Measurements from ENCODE around the gene NMU. TPM values are rescaled to one million over a fixed set of nuclear protein-coding genes. Genes with fewer than 3 reads are reported as not detected.
"Not testable (repeated sequence)": the region's sequence is repeated elsewhere in the genome, so short reads cannot be mapped to it uniquely, and the experiment has no call there.

The NMU gene
- total RNA-seq, 1 experiment from 2014 or later: not detected

- DNase-seq (ENCODE audit: low spot score): no peak
- in situ Hi-C loops (cut with HindIII; ENCODE audit: low sequenced_read_pairs): no loop called here
Measured at GRCh38 chr4:55578341-55579010, 57.6 kb downstream of the NMU start.

GRCh38 chr4:55575513-55575912 lies 60.6 kb downstream of the NMU start:
- no peak for DNase-seq (ENCODE audit: low spot score)
- in situ Hi-C loops (cut with HindIII; ENCODE audit: low sequenced_read_pairs): no loop called here

GRCh38 chr4:55574252-55574651 lies 61.8 kb downstream of the NMU start:
- in situ Hi-C loops (cut with HindIII; ENCODE audit: low sequenced_read_pairs): no loop called here
- no peak for DNase-seq (ENCODE audit: low spot score)

- in situ Hi-C loops (cut with HindIII; ENCODE audit: low sequenced_read_pairs): no loop called here
- DNase-seq (ENCODE audit: low spot score): no peak
Measured at GRCh38 chr4:55571806-55572205, 64.3 kb downstream of the NMU start.

- in situ Hi-C loops (cut with HindIII; ENCODE audit: low sequenced_read_pairs): no loop called here
- no peak for DNase-seq (ENCODE audit: low spot score)
Measured at GRCh38 chr4:55568905-55569504, 67.1 kb downstream of the NMU start.

- in situ Hi-C loops (cut with HindIII; ENCODE audit: low sequenced_read_pairs): no loop called here
- DNase-seq (ENCODE audit: low spot score): no peak
Measured at GRCh38 chr4:55561889-55562288, 74.2 kb downstream of the NMU start.

GRCh38 chr4:55560096-55560495 lies 76.0 kb downstream of the NMU start:
- no peak for DNase-seq (ENCODE audit: low spot score)
- in situ Hi-C loops (cut with HindIII; ENCODE audit: low sequenced_read_pairs): no loop called here

- peak; percentile 12 for DNase-seq (ENCODE audit: low spot score)
- in situ Hi-C loops (cut with HindIII; ENCODE audit: low sequenced_read_pairs): no loop called here
Measured at GRCh38 chr4:55554453-55555030, 81.6 kb downstream of the NMU start.

- DNase-seq (ENCODE audit: low spot score): peak; percentile 11
- in situ Hi-C loops (cut with HindIII; ENCODE audit: low sequenced_read_pairs): no loop called here
Measured at GRCh38 chr4:55553441-55554201, 82.5 kb downstream of the NMU start.

GRCh38 chr4:55551964-55552363 lies 84.1 kb downstream of the NMU start:
- in situ Hi-C loops (cut with HindIII; ENCODE audit: low sequenced_read_pairs): not testable (repeated sequence)

GRCh38 chr4:55549888-55550287 lies 86.2 kb downstream of the NMU start:
- DNase-seq (ENCODE audit: low spot score): no peak
- in situ Hi-C loops (cut with HindIII; ENCODE audit: low sequenced_read_pairs): loop anchor here (5.0 kb wide), 1 partner anchor 93 kb away; no protein-coding TSS in a partner anchor

More at GRCh38 chr4:55551964-55552363, 84.1 kb downstream of the NMU start:
- DNase-seq (ENCODE audit: low spot score): not testable (repeated sequence)

- no peak for DNase-seq (ENCODE audit: low spot score)
- in situ Hi-C loops (cut with HindIII; ENCODE audit: low sequenced_read_pairs): loop anchor here (5.0 kb wide), 1 partner anchor 91 kb away; no protein-coding TSS in a partner anchor
Measured at GRCh38 chr4:55547918-55548317, 88.2 kb downstream of the NMU start.

- no peak for DNase-seq (ENCODE audit: low spot score)
- in situ Hi-C loops (cut with HindIII; ENCODE audit: low sequenced_read_pairs): loop anchor here (5.0 kb wide), 1 partner anchor 90 kb away; no protein-coding TSS in a partner anchor
Measured at GRCh38 chr4:55547466-55547770, 88.7 kb downstream of the NMU start.

- DNase-seq (ENCODE audit: low spot score): peak; percentile 81
- in situ Hi-C loops (cut with HindIII; ENCODE audit: low sequenced_read_pairs): loop anchor here (5.0 kb wide), 1 partner anchor 90 kb away; no protein-coding TSS in a partner anchor
Measured at GRCh38 chr4:55546756-55547465, 89.2 kb downstream of the NMU start, which contains the start of gene CLOCK. CLOCK (minus strand) TSS chr4:55546909; CDS start chr4:55482785, 64,124 bp downstream.

- no peak for DNase-seq (ENCODE audit: low spot score)
- in situ Hi-C loops (cut with HindIII; ENCODE audit: low sequenced_read_pairs): loop anchor here (5.0 kb wide), 1 partner anchor 89 kb away; no protein-coding TSS in a partner anchor
Measured at GRCh38 chr4:55546506-55546755, 89.7 kb downstream of the NMU start.

GRCh38 chr4:55545641-55546505 lies 90.2 kb downstream of the NMU start:
- in situ Hi-C loops (cut with HindIII; ENCODE audit: low sequenced_read_pairs): loop anchor here (5.0 kb wide), 1 partner anchor 89 kb away; no protein-coding TSS in a partner anchor
- DNase-seq (ENCODE audit: low spot score): peak; percentile 83
